Articular chondrocyte of knee joint (primary cell): ENCODE measurements around the gene ULBP1. TPM values are rescaled to one million over a fixed set of nuclear protein-coding genes. Genes with fewer than 3 reads are reported as not detected.

Experiments
- total RNA-seq: library from RNA; depleted of rRNA; stranded (reverse); fragments of >200 nt; gene quantifications from 2 replicates; pipeline ENCODE4 v1.2.3, GENCODE V29; 2012

Gene ULBP1, protein sequence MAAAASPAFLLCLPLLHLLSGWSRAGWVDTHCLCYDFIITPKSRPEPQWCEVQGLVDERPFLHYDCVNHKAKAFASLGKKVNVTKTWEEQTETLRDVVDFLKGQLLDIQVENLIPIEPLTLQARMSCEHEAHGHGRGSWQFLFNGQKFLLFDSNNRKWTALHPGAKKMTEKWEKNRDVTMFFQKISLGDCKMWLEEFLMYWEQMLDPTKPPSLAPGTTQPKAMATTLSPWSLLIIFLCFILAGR
- 0.52 and 0.65 TPM in 2 replicates for total RNA-seq

DNA sequence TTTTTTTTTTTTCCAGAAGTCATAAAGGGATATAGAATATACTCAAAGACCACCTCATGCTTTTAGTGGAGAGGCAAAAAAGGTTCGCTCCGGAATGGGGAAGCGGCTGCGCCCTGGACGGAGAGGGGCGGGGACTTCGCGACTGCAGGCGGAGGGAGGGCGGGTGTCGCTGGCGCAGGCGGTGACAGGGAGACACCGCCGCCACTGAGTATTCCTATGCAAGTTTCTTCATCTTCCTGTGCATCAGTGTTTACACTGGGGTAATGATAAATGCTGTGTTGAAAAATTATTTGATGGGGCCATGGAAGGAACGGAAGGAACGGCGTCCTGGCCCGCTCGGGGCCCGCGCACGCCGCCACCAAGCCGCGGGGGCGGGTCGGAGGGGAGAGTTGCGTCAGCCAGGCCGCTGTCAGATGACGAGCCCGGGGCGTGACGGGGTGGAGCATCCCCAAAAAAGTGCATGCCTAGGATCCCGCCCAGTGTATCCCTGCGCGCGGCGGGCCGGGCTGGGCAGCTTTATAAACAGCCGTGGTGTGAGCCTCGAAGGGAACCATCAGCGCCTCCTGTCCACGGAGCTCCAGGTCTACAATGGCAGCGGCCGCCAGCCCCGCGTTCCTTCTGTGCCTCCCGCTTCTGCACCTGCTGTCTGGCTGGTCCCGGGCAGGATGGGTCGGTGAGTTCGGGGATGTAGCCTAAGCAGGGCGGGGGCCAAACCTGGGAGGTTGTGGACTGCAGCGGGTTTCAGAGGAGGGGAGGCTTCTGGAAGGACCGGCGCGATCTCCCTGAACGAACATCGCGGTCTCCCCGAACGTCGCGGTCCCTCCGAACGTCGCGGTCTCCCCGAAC lies at the start of gene ULBP1:
ULBP1 (plus strand) TSS at position 482 of the 846 bp plus-strand sequence; CDS start at position 589, 107 bp downstream.

DNA sequence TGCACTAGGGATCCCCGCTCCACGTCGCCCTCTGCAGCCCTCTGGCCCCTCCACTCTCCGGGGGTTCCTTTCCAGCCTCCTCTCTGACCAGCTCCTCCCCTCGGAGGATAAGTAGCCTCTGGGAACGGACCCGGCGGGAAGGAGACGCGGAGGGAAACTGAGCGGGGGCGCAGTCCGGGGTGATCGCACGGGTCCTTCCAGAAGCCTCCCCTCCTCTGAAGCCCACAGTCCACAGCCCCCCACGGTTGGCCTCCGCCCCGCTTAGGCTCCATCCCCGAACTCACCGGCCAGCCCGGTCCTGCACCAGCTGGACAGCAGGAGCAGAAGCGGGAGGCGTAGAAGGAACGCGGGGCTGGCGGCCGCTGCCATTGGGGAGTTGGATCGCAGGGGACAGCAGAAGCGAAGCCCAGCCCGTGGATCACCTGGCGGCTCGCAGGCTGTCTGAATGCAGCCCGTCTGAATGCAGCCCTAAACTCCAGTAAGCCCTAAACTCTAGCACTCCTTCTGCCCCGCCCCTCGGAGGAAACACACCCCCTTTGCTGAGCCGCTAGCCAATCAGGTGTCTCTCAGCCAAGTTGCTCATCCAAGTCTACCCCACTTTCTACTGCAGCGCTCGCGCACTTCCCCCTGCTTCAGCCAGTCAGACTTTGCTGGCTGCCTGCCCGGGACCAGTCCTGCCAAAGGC lies 41.0 kb upstream of the ULBP1 start, which contains the start of gene RAET1G:
RAET1G (minus strand) TSS at position 480 of the 685 bp plus-strand sequence; CDS start at position 369, 111 bp downstream.

DNA sequence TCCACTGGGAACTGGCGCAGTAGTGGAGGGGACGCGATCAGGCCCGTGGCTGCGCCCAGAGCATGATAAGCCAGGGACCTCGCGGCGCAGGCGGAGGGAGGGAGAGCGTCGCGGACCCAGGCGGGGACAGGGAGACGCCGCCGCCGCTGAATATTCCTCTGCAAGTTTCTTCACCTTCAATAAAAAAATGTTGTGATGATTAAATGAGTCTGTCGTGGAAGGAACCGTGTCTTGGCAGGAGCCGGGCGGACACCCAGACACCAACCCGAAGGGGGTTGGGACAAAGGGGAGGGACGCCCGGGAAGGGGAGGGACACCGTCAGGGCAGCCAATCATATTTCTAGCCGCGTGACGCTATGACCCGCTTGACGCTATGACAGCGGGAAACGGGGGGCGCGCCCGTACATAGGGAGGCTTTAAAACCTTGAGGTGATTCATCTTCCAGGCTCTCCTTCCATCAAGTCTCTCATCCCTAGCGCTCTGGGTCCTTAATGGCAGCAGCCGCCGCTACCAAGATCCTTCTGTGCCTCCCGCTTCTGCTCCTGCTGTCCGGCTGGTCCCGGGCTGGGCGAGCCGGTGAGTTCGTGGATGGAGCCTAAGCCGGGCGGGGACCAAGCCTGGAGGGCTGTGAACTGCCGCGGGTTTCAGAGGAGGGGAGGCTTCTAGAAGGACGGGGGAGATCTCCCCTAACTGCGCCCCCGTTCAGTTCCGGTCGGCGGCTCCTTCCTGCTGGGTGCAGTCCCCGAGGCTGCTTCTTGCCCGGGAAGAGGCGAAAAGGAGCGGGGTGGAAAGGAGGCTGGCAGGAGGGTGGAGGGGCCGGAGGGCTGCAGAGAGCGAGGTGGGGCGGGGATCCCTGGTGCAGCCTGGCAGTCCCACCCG lies 21.9 kb upstream of the ULBP1 start, which contains the start of gene ULBP2:
ULBP2 (plus strand) TSS at position 432 of the 878 bp plus-strand sequence; CDS start at position 491, 59 bp downstream.

Other genes with a start within 250 kb of the ULBP1 start
- gene LATS1, start 245.8 kb upstream of the ULBP1 start, total RNA-seq = 29.7 and 30.8 TPM in 2 replicates
- gene NUP43, start 217.4 kb upstream of the ULBP1 start, total RNA-seq = 29.7 and 31.0 TPM in 2 replicates
- 128 and 141 TPM in 2 replicates for gene PCMT1, start 214.2 kb upstream of the ULBP1 start, total RNA-seq
- gene LRP11, start 99.6 kb upstream of the ULBP1 start, total RNA-seq = 78.3 and 95.0 TPM in 2 replicates
- 0.39 and 8.2 TPM in 2 replicates for gene RAET1E, start 65.8 kb upstream of the ULBP1 start, total RNA-seq
- 4.4 and 9.4 TPM in 2 replicates for gene RAET1G, start 40.8 kb upstream of the ULBP1 start, total RNA-seq
- gene ULBP2, start 21.9 kb upstream of the ULBP1 start, total RNA-seq = 4.2 and 5.1 TPM in 2 replicates
- gene RAET1L, start 61.6 kb downstream of the ULBP1 start, total RNA-seq = not detected in 2 replicates
- gene ULBP3, start 105.2 kb downstream of the ULBP1 start, total RNA-seq = 20.3 and 21.7 TPM in 2 replicates
- gene PPP1R14C, start 179.1 kb downstream of the ULBP1 start, total RNA-seq = 11.8 and 13.9 TPM in 2 replicates